GM19239 (cell line): ENCODE measurements around the gene DSTN.
"Not testable (repeated sequence)": the region's sequence is repeated elsewhere in the genome, so short reads cannot be mapped to it uniquely, and the experiment has no call there.

Experiments
- DNase-seq: peaks from one replicate; pipeline ENCODE4 v3.0.0; 2011; ENCODE audit warnings: low spot score; ENCODE audit not compliant: insufficient read length
- FAIRE-seq: peaks from 2 replicates; lab custom pipeline; 2011; peaks lifted over from hg19 to GRCh38; lab: Jason Lieb, UNC

The DSTN gene

DNA sequence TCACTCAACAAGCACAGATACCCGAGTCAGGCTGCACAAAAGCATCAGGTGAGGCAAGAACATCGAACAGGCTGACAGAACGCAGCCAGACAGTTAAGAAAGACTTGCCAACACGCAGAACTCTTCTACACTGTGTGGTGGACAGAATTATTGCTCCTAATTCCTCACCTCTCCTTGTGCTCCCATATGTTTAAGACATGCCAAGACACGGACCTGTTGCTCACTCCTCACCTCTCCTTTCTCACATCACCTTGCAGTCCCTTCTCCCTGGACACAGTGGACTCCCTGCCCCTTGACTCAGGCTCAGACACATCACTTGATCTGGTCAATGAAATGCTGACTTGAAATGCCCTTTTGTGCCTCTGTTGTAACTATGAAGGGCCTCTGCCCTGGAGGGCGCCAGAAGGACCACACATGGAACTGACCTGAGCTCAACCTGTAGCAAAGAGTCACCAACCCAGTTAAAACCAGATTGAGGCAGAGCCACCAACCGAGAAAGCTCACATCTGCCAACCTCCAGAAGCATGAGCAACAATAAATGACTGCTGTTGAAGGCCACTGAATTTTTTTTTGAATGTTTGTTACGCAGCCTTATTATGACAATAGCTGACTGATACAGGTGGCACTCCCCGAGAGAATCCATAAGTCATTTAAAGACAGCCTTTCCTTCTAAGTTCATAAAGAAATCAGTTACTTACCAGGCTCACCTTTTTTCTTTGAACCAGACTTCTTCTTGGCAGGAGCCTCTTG lies 88.2 kb downstream of the DSTN start:
- no peak for FAIRE-seq

DNA sequence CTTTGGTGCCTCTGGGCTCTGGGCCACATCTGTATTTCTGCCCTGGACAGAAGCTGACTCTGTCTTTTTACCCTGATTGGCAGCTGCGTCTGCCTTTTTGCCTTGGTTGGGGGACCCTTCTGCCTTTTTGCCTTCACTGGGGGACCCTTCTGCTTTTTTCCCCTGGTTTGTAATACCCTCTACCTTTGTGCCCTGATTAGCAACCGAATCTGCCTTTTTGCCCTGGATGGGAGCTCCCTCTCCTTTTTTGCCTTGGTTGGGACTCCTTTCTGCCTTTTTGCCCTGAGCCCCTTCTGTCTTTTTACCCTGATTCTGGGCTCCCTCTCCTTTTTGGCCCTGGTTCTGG lies 88.7 kb downstream of the DSTN start:
- FAIRE-seq: no peak
- no peak for DNase-seq

More for the DNA sequence above, 88.2 kb downstream of the DSTN start:
- no peak for DNase-seq

DNA sequence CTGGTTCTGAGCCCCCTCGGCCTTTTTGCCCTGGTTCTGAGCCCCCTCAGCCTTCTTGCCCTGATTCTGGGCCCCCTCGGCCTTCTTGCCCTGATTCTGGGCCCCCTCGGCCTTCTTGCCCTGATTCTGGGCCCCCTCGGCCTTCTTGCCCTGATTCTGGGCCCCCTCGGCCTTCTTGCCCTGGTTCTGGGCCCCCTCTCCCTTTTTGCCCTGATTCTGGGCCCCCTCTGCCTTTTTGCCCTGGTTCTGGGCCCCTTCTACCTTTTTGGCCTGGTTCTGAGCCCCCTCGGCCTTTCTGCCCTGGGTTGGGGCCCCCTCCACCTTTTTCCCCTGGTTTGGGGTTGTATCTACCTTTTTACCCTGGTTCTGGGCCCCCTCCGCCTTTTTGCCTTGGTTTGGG lies 89.5 kb downstream of the DSTN start:
- FAIRE-seq, DNase-seq: not testable (repeated sequence)
